HEK293 (cell line): ENCODE results near the gene PDLIM7.

Experiments
- GLI4 ChIP-seq: fragments of 450-650 bp; formaldehyde crosslinking; IDR thresholded peaks from 2 replicates; pipeline ENCODE4 v1.5.1; 2016; ENCODE audit warnings: missing biosample characterization, missing genetic modification characterization
- GLIS1 ChIP-seq: fragments of 450-650 bp; formaldehyde crosslinking; IDR thresholded peaks from 2 replicates; pipeline ENCODE4 v1.5.1; 2016; ENCODE audit warnings: missing biosample characterization, missing genetic modification characterization
- MEIS1 ChIP-seq: sonication (generic); formaldehyde crosslinking; IDR thresholded peaks from 2 replicates; pipeline ENCODE4 v1.8.1; 2022; ENCODE audit warnings: missing genetic modification reagents, mild to moderate bottlenecking, borderline replicate concordance
- TCF7L2 ChIP-seq: IDR thresholded peaks from 2 replicates; pipeline ENCODE4 v1.6.1; 2011; ENCODE audit warnings: low read depth, mild to moderate bottlenecking, inconsistent platforms, low read length, moderate library complexity, borderline replicate concordance
- WT1 ChIP-seq: fragments of 450-650 bp; formaldehyde crosslinking; IDR thresholded peaks from 2 replicates; pipeline ENCODE4 v1.5.1; 2016; ENCODE audit warnings: missing biosample characterization, missing genetic modification characterization
- ZNF248 ChIP-seq: fragments of 450-650 bp; formaldehyde crosslinking; IDR thresholded peaks from 2 replicates; pipeline ENCODE4 v1.5.1; 2017; ENCODE audit warnings: missing biosample characterization, missing genetic modification characterization
- ZNF354C ChIP-seq: fragments of 450-650 bp; formaldehyde crosslinking; IDR thresholded peaks from 2 replicates; pipeline ENCODE4 v1.5.1; 2016; ENCODE audit warnings: missing biosample characterization, missing genetic modification characterization, low read depth, borderline replicate concordance
- ZNF394 ChIP-seq: fragments of 450-650 bp; formaldehyde crosslinking; IDR thresholded peaks from 2 replicates; pipeline ENCODE4 v1.5.1; 2016; ENCODE audit warnings: missing biosample characterization, missing genetic modification characterization, mild to moderate bottlenecking, moderate library complexity, borderline replicate concordance
- ZNF530 ChIP-seq: fragments of 450-650 bp; formaldehyde crosslinking; IDR thresholded peaks from 2 replicates; pipeline ENCODE4 v1.5.1; 2016; ENCODE audit warnings: low read depth, missing biosample characterization, missing genetic modification characterization
- ZNF560 ChIP-seq: fragments of 450-650 bp; formaldehyde crosslinking; IDR thresholded peaks from 2 replicates; pipeline ENCODE4 v1.5.1; 2017; ENCODE audit warnings: missing biosample characterization, missing genetic modification characterization, borderline replicate concordance
- ZNF629 ChIP-seq: fragments of 450-650 bp; formaldehyde crosslinking; IDR thresholded peaks from 2 replicates; pipeline ENCODE4 v1.5.1; 2017; ENCODE audit warnings: missing biosample characterization, missing genetic modification characterization
- TF ChIP-seq, protein P1 (sequence below): fragments of 450-650 bp; formaldehyde crosslinking; IDR thresholded peaks from 2 replicates; pipeline ENCODE4 v1.5.1; 2016; ENCODE audit warnings: missing biosample characterization, missing genetic modification characterization
- TF ChIP-seq, protein P2 (sequence below): fragments of 450-650 bp; formaldehyde crosslinking; IDR thresholded peaks from 2 replicates; pipeline ENCODE4 v1.5.1; 2017; ENCODE audit warnings: missing biosample characterization, missing genetic modification characterization
- TF ChIP-seq, protein P3 (sequence below): fragments of 450-650 bp; formaldehyde crosslinking; IDR thresholded peaks from 2 replicates; pipeline ENCODE4 v1.5.1; 2016; ENCODE audit warnings: missing biosample characterization, missing genetic modification characterization

DNA sequence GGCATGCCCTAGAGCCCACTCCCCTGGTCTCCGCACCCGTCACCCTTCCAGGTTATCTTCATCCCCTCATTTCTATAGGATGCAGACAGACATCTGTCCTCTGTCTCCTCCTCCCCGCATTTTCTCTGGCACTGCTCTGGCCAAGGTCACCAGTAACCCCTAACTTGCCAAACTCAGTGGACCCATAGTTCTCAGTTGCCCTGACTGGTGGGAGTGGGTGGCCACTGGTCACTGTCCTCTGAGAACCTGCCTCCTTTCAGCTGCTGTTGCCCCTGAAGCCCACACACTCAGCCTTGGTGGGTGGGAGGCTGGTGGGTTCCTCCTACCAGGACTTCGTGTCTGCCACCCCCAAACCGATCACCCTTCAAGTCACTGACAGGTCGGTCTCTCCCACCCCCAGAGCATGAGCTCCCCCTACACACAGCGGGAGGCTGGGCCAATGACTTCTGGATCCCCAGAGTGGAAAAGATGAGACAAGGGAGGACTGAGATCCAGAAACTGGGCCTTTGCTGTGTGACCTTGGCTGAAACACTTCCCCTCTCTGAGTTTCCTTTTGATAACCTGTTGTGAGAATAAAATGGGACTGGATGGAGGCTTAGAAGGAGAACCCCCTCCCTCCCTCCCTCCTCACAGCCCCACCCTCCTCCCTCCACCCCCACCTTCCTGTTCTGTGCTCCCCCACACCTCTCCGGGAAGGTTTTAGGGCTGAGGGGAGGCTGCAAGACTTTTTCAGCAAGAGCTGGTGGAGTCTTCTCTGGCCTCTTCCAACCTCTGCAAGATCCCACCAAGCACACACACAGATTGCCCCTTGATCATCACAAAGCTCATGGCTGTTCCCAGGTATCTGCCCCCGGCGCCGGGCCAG lies 21.6 kb downstream of the PDLIM7 start:
- no peak for TF ChIP-seq GLIS1
- TF ChIP-seq TCF7L2, result no peak
- TF ChIP-seq, protein P1, sequence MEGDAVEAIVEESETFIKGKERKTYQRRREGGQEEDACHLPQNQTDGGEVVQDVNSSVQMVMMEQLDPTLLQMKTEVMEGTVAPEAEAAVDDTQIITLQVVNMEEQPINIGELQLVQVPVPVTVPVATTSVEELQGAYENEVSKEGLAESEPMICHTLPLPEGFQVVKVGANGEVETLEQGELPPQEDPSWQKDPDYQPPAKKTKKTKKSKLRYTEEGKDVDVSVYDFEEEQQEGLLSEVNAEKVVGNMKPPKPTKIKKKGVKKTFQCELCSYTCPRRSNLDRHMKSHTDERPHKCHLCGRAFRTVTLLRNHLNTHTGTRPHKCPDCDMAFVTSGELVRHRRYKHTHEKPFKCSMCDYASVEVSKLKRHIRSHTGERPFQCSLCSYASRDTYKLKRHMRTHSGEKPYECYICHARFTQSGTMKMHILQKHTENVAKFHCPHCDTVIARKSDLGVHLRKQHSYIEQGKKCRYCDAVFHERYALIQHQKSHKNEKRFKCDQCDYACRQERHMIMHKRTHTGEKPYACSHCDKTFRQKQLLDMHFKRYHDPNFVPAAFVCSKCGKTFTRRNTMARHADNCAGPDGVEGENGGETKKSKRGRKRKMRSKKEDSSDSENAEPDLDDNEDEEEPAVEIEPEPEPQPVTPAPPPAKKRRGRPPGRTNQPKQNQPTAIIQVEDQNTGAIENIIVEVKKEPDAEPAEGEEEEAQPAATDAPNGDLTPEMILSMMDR (tag by site-specific recombination), result no peak
- TF ChIP-seq, protein P2, sequence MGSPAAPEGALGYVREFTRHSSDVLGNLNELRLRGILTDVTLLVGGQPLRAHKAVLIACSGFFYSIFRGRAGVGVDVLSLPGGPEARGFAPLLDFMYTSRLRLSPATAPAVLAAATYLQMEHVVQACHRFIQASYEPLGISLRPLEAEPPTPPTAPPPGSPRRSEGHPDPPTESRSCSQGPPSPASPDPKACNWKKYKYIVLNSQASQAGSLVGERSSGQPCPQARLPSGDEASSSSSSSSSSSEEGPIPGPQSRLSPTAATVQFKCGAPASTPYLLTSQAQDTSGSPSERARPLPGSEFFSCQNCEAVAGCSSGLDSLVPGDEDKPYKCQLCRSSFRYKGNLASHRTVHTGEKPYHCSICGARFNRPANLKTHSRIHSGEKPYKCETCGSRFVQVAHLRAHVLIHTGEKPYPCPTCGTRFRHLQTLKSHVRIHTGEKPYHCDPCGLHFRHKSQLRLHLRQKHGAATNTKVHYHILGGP, result no peak
- no peak for TF ChIP-seq ZNF530
- no peak for TF ChIP-seq ZNF629
- TF ChIP-seq ZNF560 (tag by site-specific recombination), result no peak
- TF ChIP-seq ZNF354C, result no peak
- TF ChIP-seq WT1 (tag by site-specific recombination), result no peak
- TF ChIP-seq ZNF394 (tag by site-specific recombination), result no peak
- no peak for TF ChIP-seq GLI4 (tag by site-specific recombination)
- TF ChIP-seq, protein P3, sequence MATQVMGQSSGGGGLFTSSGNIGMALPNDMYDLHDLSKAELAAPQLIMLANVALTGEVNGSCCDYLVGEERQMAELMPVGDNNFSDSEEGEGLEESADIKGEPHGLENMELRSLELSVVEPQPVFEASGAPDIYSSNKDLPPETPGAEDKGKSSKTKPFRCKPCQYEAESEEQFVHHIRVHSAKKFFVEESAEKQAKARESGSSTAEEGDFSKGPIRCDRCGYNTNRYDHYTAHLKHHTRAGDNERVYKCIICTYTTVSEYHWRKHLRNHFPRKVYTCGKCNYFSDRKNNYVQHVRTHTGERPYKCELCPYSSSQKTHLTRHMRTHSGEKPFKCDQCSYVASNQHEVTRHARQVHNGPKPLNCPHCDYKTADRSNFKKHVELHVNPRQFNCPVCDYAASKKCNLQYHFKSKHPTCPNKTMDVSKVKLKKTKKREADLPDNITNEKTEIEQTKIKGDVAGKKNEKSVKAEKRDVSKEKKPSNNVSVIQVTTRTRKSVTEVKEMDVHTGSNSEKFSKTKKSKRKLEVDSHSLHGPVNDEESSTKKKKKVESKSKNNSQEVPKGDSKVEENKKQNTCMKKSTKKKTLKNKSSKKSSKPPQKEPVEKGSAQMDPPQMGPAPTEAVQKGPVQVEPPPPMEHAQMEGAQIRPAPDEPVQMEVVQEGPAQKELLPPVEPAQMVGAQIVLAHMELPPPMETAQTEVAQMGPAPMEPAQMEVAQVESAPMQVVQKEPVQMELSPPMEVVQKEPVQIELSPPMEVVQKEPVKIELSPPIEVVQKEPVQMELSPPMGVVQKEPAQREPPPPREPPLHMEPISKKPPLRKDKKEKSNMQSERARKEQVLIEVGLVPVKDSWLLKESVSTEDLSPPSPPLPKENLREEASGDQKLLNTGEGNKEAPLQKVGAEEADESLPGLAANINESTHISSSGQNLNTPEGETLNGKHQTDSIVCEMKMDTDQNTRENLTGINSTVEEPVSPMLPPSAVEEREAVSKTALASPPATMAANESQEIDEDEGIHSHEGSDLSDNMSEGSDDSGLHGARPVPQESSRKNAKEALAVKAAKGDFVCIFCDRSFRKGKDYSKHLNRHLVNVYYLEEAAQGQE (tag by site-specific recombination), result no peak
- no peak for TF ChIP-seq MEIS1 (CRISPR knock-in tag)
- TF ChIP-seq ZNF248 (tag by site-specific recombination), result no peak
